ENCODE measurements around the gene BAZ2A. TPM values are rescaled to one million over a fixed set of nuclear protein-coding genes. Genes with fewer than 3 reads are reported as not detected.
"Not testable (repeated sequence)": the region's sequence is repeated elsewhere in the genome, so short reads cannot be mapped to it uniquely, and the experiment has no call there.

The BAZ2A gene
- total RNA-seq, 1 donor from 2014 or later = 105 TPM

DNA sequence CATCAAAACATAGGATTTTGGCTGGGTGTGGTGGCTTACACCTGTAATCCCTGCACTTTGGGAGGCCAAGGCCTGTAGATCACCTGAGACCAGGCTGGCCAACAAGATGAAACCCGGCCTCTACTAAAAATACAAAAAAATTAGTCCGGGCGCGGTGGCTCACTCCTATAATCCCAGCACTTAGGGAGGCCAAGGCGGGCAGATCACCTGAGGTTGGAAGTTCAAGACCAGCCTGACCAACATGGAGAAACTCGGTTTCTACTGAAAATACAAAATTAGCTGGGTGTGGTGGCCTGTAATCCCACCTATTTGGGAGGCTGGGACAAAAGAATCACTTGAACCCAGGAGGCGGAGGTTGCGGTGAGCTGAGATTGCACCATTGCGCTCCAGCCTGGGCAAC is 17.9 kb upstream of the BAZ2A start:
- H4K20me1 ChIP-seq (ENCODE audit: insufficient read depth, low read length) = peaks cover 27% of the 10 kb centered on the region
- not testable (repeated sequence) for H3K27ac Mint-ChIP-seq (ENCODE audit: unreplicated experiment); DNase-seq (ENCODE audit: low read depth)

DNA sequence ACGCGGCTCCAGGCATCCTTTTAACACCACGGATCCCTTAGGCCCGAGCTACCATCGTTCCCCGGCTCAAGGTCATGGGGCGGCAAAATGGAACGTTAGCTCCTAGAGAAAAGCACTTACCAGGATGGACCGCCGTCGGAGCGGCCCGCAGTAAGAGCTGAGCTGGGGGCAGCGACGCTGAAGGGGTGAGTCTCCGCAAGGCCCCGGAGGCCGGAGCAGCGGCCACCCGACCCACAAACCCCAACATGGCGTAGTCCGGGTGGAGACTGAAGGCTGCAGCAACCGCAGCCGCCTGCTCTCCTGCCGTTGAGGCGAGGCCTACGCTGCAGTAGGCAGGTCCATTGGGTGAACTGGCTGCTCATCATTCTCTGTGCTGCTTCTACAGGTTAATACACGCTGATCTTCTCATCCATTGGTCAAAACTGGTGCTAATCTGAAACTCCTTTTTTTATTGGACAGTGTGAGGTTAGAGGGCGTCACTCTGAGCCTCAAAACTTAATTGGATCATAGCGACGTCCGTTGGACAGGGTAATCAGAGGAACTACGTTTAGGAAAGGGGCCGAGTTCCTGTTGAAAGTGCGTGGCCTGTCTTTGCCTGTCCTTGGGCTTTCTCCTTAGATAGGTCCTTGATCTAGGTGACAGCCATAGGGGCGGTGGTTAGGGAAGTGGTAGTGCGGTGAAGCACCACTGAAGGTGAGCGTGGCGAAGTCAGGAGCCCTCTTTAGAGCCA is 15.8 kb upstream of the BAZ2A start, which contains the start of gene ATP5F1B:
Gene ATP5F1B (minus strand): TSS at position 268 of the 730 bp plus-strand sequence. CDS start 21 bp downstream, at position 247.
- H3K4me2 ChIP-seq (ENCODE audit: low read length) = peak within 1 kb of the TSS; percentile 88
- H4K20me1 ChIP-seq (ENCODE audit: insufficient read depth, low read length) = peaks cover 39% of the 10 kb centered on the region
- H3K27me3 Mint-ChIP-seq (ENCODE audit: low read depth, unreplicated experiment) = no peaks in the 10 kb centered on the region
- peak within 1 kb of the TSS; percentile 100 for H3K4me3 Mint-ChIP-seq (ENCODE audit: unreplicated experiment)
- H3K9me3 Mint-ChIP-seq (ENCODE audit: unreplicated experiment) = no peaks in the 10 kb centered on the region
- H3K27me3 ChIP-seq (ENCODE audit: insufficient read depth, low read length) = no peaks in the 10 kb centered on the region
- peak; percentile 84 for FAIRE-seq
- peaks cover 16% of the 10 kb centered on the region for H3K4me1 ChIP-seq (ENCODE audit: insufficient read depth, low read length)
- H3K36me3 ChIP-seq (ENCODE audit: insufficient read depth, low read length) = peaks cover 28% of the 10 kb centered on the region
- peak; percentile 100 for DNase-seq (ENCODE audit: low read depth)
- H2AFZ ChIP-seq (ENCODE audit: low read depth, low read length) = peak within 1 kb of the TSS; percentile 81
- TF ChIP-seq, protein P1, sequence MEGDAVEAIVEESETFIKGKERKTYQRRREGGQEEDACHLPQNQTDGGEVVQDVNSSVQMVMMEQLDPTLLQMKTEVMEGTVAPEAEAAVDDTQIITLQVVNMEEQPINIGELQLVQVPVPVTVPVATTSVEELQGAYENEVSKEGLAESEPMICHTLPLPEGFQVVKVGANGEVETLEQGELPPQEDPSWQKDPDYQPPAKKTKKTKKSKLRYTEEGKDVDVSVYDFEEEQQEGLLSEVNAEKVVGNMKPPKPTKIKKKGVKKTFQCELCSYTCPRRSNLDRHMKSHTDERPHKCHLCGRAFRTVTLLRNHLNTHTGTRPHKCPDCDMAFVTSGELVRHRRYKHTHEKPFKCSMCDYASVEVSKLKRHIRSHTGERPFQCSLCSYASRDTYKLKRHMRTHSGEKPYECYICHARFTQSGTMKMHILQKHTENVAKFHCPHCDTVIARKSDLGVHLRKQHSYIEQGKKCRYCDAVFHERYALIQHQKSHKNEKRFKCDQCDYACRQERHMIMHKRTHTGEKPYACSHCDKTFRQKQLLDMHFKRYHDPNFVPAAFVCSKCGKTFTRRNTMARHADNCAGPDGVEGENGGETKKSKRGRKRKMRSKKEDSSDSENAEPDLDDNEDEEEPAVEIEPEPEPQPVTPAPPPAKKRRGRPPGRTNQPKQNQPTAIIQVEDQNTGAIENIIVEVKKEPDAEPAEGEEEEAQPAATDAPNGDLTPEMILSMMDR (IDR thresholded peaks at IDR 0.05; ENCODE audit: insufficient read depth, low read depth, low read length) = no peak
- TF ChIP-seq EZH2 (IDR thresholded peaks at IDR 0.05; ENCODE audit: insufficient read depth, low read length) = no peak
- H3K9me3 ChIP-seq (ENCODE audit: insufficient read depth, low read depth, low read length) = no peaks in the 10 kb centered on the region
- H3K9ac ChIP-seq (ENCODE audit: low read length) = peak within 1 kb of the TSS; percentile 97
- H3K79me2 ChIP-seq (ENCODE audit: insufficient read depth, low read length) = peaks cover 45% of the 10 kb centered on the region
- peaks cover 15% of the 10 kb centered on the region for H3K4me1 Mint-ChIP-seq (ENCODE audit: low read depth, unreplicated experiment)
- H3K36me3 Mint-ChIP-seq (ENCODE audit: low read depth, unreplicated experiment) = peaks cover 17% of the 10 kb centered on the region
- H3K27ac Mint-ChIP-seq (ENCODE audit: unreplicated experiment) = peak within 1 kb of the TSS; percentile 93
- peak within 1 kb of the TSS; percentile 73 for H3K27ac ChIP-seq (ENCODE audit: low read depth, low read length)
- H3K4me3 ChIP-seq (ENCODE audit: insufficient read depth, low read depth, low read length) = peak within 1 kb of the TSS; percentile 94

More for the DNA sequence above, 17.9 kb upstream of the BAZ2A start:
- H3K27ac ChIP-seq (ENCODE audit: low read depth, low read length); H3K9ac ChIP-seq (ENCODE audit: low read length); H3K4me3 Mint-ChIP-seq (ENCODE audit: unreplicated experiment); H3K9me3 ChIP-seq (ENCODE audit: insufficient read depth, low read depth, low read length); H3K27me3 ChIP-seq (ENCODE audit: insufficient read depth, low read length); H3K9me3 Mint-ChIP-seq (ENCODE audit: unreplicated experiment); FAIRE-seq; H3K4me2 ChIP-seq (ENCODE audit: low read length); H3K4me3 ChIP-seq (ENCODE audit: insufficient read depth, low read depth, low read length); H3K27me3 Mint-ChIP-seq (ENCODE audit: low read depth, unreplicated experiment); H2AFZ ChIP-seq (ENCODE audit: low read depth, low read length): not testable (repeated sequence)
- Mint-ChIP-seq H3K4me1 (ENCODE audit: low read depth, unreplicated experiment) (peaks cover 15% of the 10 kb centered on the region), H3K36me3 (ENCODE audit: low read depth, unreplicated experiment) (peaks cover 16% of the 10 kb centered on the region)
- peaks cover 16% of the 10 kb centered on the region for H3K4me1 ChIP-seq (ENCODE audit: insufficient read depth, low read length)
- peaks cover 15% of the 10 kb centered on the region for H3K36me3 ChIP-seq (ENCODE audit: insufficient read depth, low read length)
- H3K79me2 ChIP-seq (ENCODE audit: insufficient read depth, low read length) = peaks cover 28% of the 10 kb centered on the region

DNA sequence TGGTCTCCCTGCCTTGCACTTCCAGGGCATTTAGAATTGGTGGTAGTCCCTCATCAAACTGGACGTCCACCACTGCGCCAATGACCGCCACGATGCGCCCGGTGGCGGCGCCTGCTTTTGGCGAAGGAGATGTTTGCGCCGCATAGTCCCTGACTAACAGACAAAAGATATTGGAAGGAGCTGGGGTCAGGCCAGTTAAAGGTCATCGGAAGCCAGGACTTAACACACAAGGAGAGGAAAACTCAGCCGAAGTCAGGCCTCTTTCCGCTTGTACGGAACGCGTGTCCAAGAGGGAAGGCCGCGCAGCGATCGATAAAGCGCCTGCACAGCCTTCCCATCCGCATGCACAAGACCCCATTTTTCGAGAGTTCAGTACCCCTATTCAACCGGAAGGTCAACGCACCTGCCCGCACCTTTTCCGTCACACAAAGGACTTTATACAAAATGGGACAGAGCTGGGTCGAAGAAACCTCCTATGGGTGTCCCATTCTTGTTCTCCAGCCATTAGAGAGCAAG is 15.1 kb upstream of the BAZ2A start:
- DNase-seq (ENCODE audit: low read depth) (no peak), FAIRE-seq (no peak)
- TF ChIP-seq, protein P1 (IDR thresholded peaks at IDR 0.05; ENCODE audit: insufficient read depth, low read depth, low read length) = no peak
- no peak for TF ChIP-seq EZH2 (IDR thresholded peaks at IDR 0.05; ENCODE audit: insufficient read depth, low read length)
- H3K36me3 Mint-ChIP-seq (ENCODE audit: low read depth, unreplicated experiment) = peaks cover 17% of the 10 kb centered on the region
- Histone ChIP-seq H3K4me3 (ENCODE audit: insufficient read depth, low read depth, low read length) (peak overlapping the region; percentile 94), H3K4me1 (ENCODE audit: insufficient read depth, low read length) (peaks cover 16% of the 10 kb centered on the region), H3K27me3 (ENCODE audit: insufficient read depth, low read length) (no peaks in the 10 kb centered on the region), H3K36me3 (ENCODE audit: insufficient read depth, low read length) (peaks cover 32% of the 10 kb centered on the region), H2AFZ (ENCODE audit: low read depth, low read length) (peak overlapping the region; percentile 64), H3K9me3 (ENCODE audit: insufficient read depth, low read depth, low read length) (no peaks in the 10 kb centered on the region), H3K79me2 (ENCODE audit: insufficient read depth, low read length) (peaks cover 45% of the 10 kb centered on the region), H3K9ac (ENCODE audit: low read length) (peak overlapping the region; percentile 97), H4K20me1 (ENCODE audit: insufficient read depth, low read length) (peaks cover 44% of the 10 kb centered on the region), H3K4me2 (ENCODE audit: low read length) (peak overlapping the region; percentile 88), H3K27ac (ENCODE audit: low read depth, low read length) (peak overlapping the region; percentile 73)
- peaks cover 15% of the 10 kb centered on the region for H3K4me1 Mint-ChIP-seq (ENCODE audit: low read depth, unreplicated experiment)
- peak overlapping the region; percentile 100 for H3K4me3 Mint-ChIP-seq (ENCODE audit: unreplicated experiment)
- peak overlapping the region; percentile 93 for H3K27ac Mint-ChIP-seq (ENCODE audit: unreplicated experiment)
- no peaks in the 10 kb centered on the region for H3K27me3 Mint-ChIP-seq (ENCODE audit: low read depth, unreplicated experiment)
- no peaks in the 10 kb centered on the region for H3K9me3 Mint-ChIP-seq (ENCODE audit: unreplicated experiment)

Measured in astrocyte (in vitro differentiated cells and primary cell).